HG03342 (cell line): ENCODE measurements around the gene PGBD2.
"Not testable (repeated sequence)": the region's sequence is repeated elsewhere in the genome, so short reads cannot be mapped to it uniquely, and the experiment has no call there.

Experiments used
- ATAC-seq: cut with Tn5 transposase; IDR thresholded peaks from one replicate; pipeline ENCODE4 v1.9.1; 2021; ENCODE audit warnings: mild to moderate bottlenecking, moderate library complexity; ENCODE audit not compliant: unreplicated experiment

PGBD2 gene

GRCh38 chr1:248924696-248925532 lies 18.9 kb downstream of the PGBD2 start:
- ATAC-seq = peak; percentile 90

GRCh38 chr1:248925859-248926258 lies 19.8 kb downstream of the PGBD2 start:
- ATAC-seq = not testable (repeated sequence)

GRCh38 chr1:248926401-248927182 lies 20.6 kb downstream of the PGBD2 start:
- no peak for ATAC-seq

GRCh38 chr1:248927283-248927682 lies 21.2 kb downstream of the PGBD2 start:
- ATAC-seq = not testable (repeated sequence)

- not testable (repeated sequence) for ATAC-seq
These were observed 22.1 kb downstream of the PGBD2 start for GRCh38 chr1:248928122-248928521.

GRCh38 chr1:248930037-248930436 lies 24.0 kb downstream of the PGBD2 start:
- ATAC-seq = not testable (repeated sequence)

- not testable (repeated sequence) for ATAC-seq
These were observed 32.3 kb downstream of the PGBD2 start for GRCh38 chr1:248938173-248938809.

- ATAC-seq = not testable (repeated sequence)
These were observed 38.3 kb downstream of the PGBD2 start for GRCh38 chr1:248944134-248944999.

GRCh38 chr1:248945000-248945423 lies 39.0 kb downstream of the PGBD2 start:
- ATAC-seq = not testable (repeated sequence)

GRCh38 chr1:248945453-248945852 lies 39.4 kb downstream of the PGBD2 start:
- not testable (repeated sequence) for ATAC-seq

- not testable (repeated sequence) for ATAC-seq
These were observed 39.9 kb downstream of the PGBD2 start for GRCh38 chr1:248945856-248946416.
